ENCODE results near the gene JMJD8.

DNA sequence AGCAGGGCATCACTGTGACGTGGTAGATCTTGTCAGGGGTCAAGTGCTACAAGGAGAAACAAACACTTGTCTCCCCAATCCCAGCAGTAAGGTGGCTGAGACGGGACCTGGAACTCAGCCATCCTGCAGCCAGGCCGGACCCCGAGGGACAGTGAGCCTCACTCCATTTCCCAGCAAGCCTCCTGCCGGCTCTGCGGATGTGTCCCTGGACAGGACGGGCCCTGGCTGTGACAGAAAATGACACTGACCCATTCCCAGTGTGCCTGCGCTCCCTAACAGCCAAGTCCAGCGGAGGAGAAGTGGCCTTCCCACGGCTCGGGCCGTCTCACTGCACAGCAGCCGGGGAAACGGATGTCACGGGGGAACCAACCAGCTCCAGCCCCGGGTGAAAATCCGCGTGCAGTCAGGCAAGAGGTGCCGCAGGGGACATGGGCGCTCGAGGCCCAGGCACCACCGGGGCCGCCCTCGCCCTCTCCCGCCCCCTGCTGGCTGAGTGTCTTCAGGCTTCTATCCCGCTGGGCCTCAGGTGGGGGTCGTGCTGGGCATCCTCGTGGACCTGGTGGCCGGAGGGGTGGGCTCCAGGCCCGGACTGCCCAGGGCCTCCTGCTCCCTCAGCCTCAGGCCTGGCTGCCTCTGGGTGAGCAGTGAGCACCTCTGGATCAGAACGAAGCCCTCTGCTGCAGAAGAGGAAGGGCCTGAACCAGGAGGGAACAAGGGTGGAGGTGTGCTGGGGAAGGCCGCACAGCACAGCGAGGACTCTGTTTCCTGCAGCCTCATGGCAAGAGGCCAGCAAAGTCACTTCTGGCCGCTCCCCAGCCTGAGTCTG lies 49.5 kb upstream of the JMJD8 start:
- TF ChIP-seq CREB1 (CRISPR knock-in tag; IDR thresholded peaks at IDR 0.05; ENCODE audit: low read depth), result no peak
- TF ChIP-seq, protein P1, sequence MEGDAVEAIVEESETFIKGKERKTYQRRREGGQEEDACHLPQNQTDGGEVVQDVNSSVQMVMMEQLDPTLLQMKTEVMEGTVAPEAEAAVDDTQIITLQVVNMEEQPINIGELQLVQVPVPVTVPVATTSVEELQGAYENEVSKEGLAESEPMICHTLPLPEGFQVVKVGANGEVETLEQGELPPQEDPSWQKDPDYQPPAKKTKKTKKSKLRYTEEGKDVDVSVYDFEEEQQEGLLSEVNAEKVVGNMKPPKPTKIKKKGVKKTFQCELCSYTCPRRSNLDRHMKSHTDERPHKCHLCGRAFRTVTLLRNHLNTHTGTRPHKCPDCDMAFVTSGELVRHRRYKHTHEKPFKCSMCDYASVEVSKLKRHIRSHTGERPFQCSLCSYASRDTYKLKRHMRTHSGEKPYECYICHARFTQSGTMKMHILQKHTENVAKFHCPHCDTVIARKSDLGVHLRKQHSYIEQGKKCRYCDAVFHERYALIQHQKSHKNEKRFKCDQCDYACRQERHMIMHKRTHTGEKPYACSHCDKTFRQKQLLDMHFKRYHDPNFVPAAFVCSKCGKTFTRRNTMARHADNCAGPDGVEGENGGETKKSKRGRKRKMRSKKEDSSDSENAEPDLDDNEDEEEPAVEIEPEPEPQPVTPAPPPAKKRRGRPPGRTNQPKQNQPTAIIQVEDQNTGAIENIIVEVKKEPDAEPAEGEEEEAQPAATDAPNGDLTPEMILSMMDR (conservative IDR thresholded peaks at IDR 0.05; ENCODE audit: low read depth in 2 of 2), result peak; percentile 62 to 80
- TF ChIP-seq ZNF331 (CRISPR knock-in tag; IDR thresholded peaks at IDR 0.05; ENCODE audit: low read depth), result no peak
- TF ChIP-seq EZH2 (IDR thresholded peaks at IDR 0.05; ENCODE audit: low read depth, unreplicated experiment), result no peak
- no peak for TF ChIP-seq POLR2AphosphoS5 (IDR thresholded peaks at IDR 0.05; ENCODE audit: low read depth)
